HG02870 (cell line): ENCODE measurements around the gene CLP1.
"Not testable (repeated sequence)": the region's sequence is repeated elsewhere in the genome, so short reads cannot be mapped to it uniquely, and the experiment has no call there.

ENCODE experiments used
- ATAC-seq: cut with Tn5 transposase; IDR thresholded peaks from one replicate; pipeline ENCODE4 v1.9.1; 2021; ENCODE audit warnings: mild to moderate bottlenecking, moderate library complexity; ENCODE audit not compliant: unreplicated experiment

CLP1 gene

GRCh38 chr11:57640068-57640800 lies 17.3 kb upstream of the CLP1 start:
- no peak for ATAC-seq

GRCh38 chr11:57641011-57641807 lies 16.4 kb upstream of the CLP1 start:
- no peak for ATAC-seq

- no peak for ATAC-seq
Measured at GRCh38 chr11:57643802-57644201, 13.8 kb upstream of the CLP1 start.

GRCh38 chr11:57644748-57645688 lies 12.5 kb upstream of the CLP1 start:
- peak; percentile 40 for ATAC-seq

GRCh38 chr11:57645689-57646085 lies 11.9 kb upstream of the CLP1 start:
- ATAC-seq, result no peak

- ATAC-seq, result no peak
Measured at GRCh38 chr11:57646194-57646798, 11.3 kb upstream of the CLP1 start.

- ATAC-seq, result no peak
Measured at GRCh38 chr11:57646799-57647303, 10.7 kb upstream of the CLP1 start.

GRCh38 chr11:57647372-57647771 lies 10.2 kb upstream of the CLP1 start:
- no peak for ATAC-seq

GRCh38 chr11:57647960-57648800 lies 9.4 kb upstream of the CLP1 start:
- no peak for ATAC-seq

GRCh38 chr11:57648801-57649735 lies 8.5 kb upstream of the CLP1 start:
- no peak for ATAC-seq

- ATAC-seq, result no peak
Measured at GRCh38 chr11:57649826-57650738, 7.5 kb upstream of the CLP1 start, which contains the start of gene YPEL4. YPEL4 (minus strand) TSS chr11:57649912; CDS start chr11:57647107, 2,805 bp downstream.

- no peak for ATAC-seq
Measured at GRCh38 chr11:57650739-57651090, 6.8 kb upstream of the CLP1 start.

GRCh38 chr11:57651408-57651807 lies 6.2 kb upstream of the CLP1 start:
- ATAC-seq, result no peak

- not testable (repeated sequence) for ATAC-seq
Measured at GRCh38 chr11:57652230-57652629, 5.3 kb upstream of the CLP1 start.

GRCh38 chr11:57652662-57653061 lies 4.9 kb upstream of the CLP1 start:
- ATAC-seq, result no peak

GRCh38 chr11:57653163-57653562 lies 4.4 kb upstream of the CLP1 start:
- no peak for ATAC-seq

- ATAC-seq, result no peak
Measured at GRCh38 chr11:57656885-57657193, 723 bp upstream of the CLP1 start.

GRCh38 chr11:57658023-57658361 lies 430 bp downstream of the CLP1 start:
- ATAC-seq, result no peak
